AG04450 (cell line): ENCODE data around the gene RFPL1. TPM values are rescaled to one million over a fixed set of nuclear protein-coding genes. Genes with fewer than 3 reads are reported as not detected.

Experiments
- CTCF ChIA-PET: fragments of 300-600, 350-600 bp; formaldehyde crosslinking; extraction: SDS; loops from one replicate; lab custom pipeline; 2022; ENCODE audit warnings: antibody characterized with exemption, inconsistent platforms; lab: Charles Lee
- POLR2A ChIA-PET: fragments of 350-600 bp; formaldehyde crosslinking; extraction: SDS; loops from one replicate; lab custom pipeline; 2021; ENCODE audit warnings: antibody characterized with exemption, inconsistent platforms; lab: Yijun Ruan, JAX
- DNase-seq: peaks from one replicate; pipeline ENCODE4 v3.0.0-alpha.2; 2011; ENCODE audit warnings: low read depth, low spot score
- H3K27ac ChIP-seq: one replicate; pipeline ENCODE4 v1.5.1; 2012; ENCODE audit warnings: low read depth, low read length, control low read depth
- H3K27me3 ChIP-seq: one replicate; pipeline ENCODE4 v1.6.0; 2012; ENCODE audit warnings: low read length; ENCODE audit not compliant: control insufficient read depth, insufficient read depth
- H3K4me3 ChIP-seq: 2 replicates; pipeline ENCODE4 v1.5.1; 2011; ENCODE audit warnings: mild to moderate bottlenecking, low read depth, low read length, control low read depth
- H3K9me3 ChIP-seq: 2 replicates; pipeline ENCODE4 v1.5.1; 2012; ENCODE audit warnings: low read length; ENCODE audit not compliant: control insufficient read depth, insufficient read depth
- polyA plus RNA-seq: library from polyadenylated mRNA; depleted of rRNA; stranded (reverse); fragments of >200 nt; gene quantifications from 2 replicates; pipeline ENCODE4 v1.2.3, GENCODE V29; 2011
- TF ChIP-seq, protein P1 (sequence below): IDR thresholded peaks from 2 replicates; pipeline ENCODE4 v1.5.1; 2011; ENCODE audit warnings: low read depth, low read length, control low read depth, inconsistent platforms

Gene RFPL1
- polyA plus RNA-seq, 1 experiment, result not detected

DNA sequence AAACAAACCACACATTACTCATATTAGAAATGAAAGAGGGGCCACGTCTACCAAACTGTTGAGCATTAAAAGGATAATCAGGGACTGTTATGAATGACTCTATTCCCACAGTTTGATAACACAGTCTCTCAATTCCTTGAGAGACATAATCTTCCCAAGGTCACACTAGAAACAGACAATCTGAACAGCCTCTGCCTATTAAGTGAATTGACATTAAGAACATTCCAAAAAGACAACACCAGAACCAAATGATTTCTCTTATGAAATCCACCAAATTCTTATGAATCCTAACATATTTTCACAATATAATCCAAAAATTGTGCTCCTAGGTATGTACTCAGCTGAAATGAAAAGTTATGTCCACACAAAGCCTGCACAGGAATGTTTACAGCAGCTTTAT lies 4.6 kb downstream of the RFPL1 start:
- CTCF ChIA-PET, result no interaction called here
- Histone ChIP-seq H3K27me3 (peaks cover 10% of the 10 kb centered on the region), H3K4me3 (no peak overlapping the region), H3K27ac (no peak overlapping the region), H3K9me3 (no peaks in the 10 kb centered on the region)
- TF ChIP-seq, protein P1, sequence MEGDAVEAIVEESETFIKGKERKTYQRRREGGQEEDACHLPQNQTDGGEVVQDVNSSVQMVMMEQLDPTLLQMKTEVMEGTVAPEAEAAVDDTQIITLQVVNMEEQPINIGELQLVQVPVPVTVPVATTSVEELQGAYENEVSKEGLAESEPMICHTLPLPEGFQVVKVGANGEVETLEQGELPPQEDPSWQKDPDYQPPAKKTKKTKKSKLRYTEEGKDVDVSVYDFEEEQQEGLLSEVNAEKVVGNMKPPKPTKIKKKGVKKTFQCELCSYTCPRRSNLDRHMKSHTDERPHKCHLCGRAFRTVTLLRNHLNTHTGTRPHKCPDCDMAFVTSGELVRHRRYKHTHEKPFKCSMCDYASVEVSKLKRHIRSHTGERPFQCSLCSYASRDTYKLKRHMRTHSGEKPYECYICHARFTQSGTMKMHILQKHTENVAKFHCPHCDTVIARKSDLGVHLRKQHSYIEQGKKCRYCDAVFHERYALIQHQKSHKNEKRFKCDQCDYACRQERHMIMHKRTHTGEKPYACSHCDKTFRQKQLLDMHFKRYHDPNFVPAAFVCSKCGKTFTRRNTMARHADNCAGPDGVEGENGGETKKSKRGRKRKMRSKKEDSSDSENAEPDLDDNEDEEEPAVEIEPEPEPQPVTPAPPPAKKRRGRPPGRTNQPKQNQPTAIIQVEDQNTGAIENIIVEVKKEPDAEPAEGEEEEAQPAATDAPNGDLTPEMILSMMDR, result no peak
- POLR2A ChIA-PET, result no interaction called here
- DNase-seq, result no peak

DNA sequence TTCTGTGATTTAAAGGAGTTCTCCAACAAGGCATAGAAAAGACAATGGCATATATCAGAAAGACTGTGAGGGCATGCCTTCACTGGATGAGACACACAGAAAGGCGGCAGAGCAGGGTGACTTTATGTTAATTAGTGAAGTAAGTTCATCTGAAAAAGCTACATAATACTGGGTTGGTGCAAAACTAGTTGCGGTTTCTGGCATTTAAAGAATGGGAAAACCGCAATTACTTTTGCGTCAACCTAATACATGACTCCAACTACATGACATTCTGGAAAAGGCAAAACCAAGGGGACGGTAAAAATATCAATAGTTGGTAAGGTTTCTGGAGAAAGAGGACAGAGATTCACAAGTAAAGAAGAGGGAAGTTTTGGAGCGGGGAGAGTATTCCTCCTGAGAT lies 5.1 kb downstream of the RFPL1 start:
- H3K27ac ChIP-seq, result no peak overlapping the region
- H3K4me3 ChIP-seq, result no peak overlapping the region
- H3K9me3 ChIP-seq, result no peaks in the 10 kb centered on the region
- TF ChIP-seq, protein P1, result no peak
- H3K27me3 ChIP-seq, result peaks cover 8% of the 10 kb centered on the region
- DNase-seq, result no peak
- CTCF ChIA-PET, result no interaction called here
- POLR2A ChIA-PET, result no interaction called here

DNA sequence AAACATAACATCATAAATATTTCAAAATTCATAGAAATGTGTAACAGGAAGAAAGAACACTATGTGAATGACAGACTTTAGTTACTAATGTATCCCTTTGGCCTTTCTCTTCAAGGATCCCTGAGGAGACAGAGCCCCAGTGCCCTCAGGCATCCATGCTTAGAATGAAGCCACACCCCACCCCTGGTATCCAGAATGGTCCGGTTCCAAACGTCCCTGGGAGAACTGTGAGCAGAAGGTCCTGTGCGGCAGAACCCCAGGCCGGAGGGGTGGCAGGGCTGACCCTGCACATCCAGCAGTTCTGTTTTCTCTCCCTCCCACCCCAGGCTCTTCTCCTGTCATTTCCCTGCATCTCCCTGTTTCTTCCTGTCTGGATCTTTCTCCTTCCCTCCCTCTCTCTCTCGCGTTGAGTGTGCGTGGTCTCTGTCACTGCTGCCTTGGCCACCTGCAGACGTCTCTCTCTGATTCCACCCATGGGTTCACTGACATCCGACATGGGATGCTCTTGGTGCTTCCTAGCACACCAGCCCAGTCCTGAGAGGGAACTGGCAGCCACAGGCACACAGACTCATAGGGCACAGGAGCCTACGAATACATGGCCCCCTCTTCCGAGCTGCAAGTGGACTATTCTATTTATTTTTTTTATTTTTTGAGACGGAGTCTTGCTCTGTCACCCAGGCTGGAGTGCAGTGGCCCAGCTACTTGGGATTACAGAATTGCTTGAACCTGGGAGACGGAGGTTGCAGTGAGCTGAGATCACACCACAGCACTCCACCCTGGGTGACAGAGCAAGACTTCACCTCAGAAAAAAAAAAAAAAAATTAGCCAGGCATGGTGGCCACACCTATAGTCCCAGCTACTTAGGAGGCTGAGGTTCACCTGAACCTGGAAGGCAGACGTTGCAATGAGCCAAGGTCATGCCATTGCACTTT lies 5.7 kb downstream of the RFPL1 start:
- no peak for DNase-seq
- ChIA-PET CTCF (no interaction called here), POLR2A (no interaction called here)
- no peak overlapping the region for H3K27ac ChIP-seq
- H3K9me3 ChIP-seq, result no peaks in the 10 kb centered on the region
- H3K4me3 ChIP-seq, result no peak overlapping the region
- H3K27me3 ChIP-seq, result peaks cover 7% of the 10 kb centered on the region
- TF ChIP-seq, protein P1, result no peak

DNA sequence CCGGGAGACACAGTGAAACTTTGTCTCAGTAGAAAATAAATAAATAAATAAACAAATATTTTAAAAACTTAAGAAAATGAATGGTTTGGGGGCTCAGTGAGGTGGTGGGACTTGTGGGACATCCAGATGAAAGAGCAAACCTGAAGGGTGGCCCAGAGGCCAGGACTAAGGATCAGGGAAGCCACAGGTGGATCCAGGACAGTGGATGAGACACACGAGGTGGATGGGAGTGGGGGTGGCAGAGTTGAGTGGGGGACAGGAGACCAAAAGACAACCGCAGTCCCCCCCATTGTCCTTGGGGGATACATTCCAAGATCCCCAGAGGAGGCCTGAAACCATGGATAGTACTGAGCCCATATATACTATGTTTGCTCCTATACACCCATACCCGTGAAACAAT lies 7.1 kb downstream of the RFPL1 start:
- POLR2A ChIA-PET, result no interaction called here
- no peaks in the 10 kb centered on the region for H3K9me3 ChIP-seq
- TF ChIP-seq, protein P1, result no peak
- H3K4me3 ChIP-seq, result no peak overlapping the region
- no peak for DNase-seq
- CTCF ChIA-PET, result no interaction called here
- H3K27ac ChIP-seq, result no peak overlapping the region
- peaks cover 7% of the 10 kb centered on the region for H3K27me3 ChIP-seq

DNA sequence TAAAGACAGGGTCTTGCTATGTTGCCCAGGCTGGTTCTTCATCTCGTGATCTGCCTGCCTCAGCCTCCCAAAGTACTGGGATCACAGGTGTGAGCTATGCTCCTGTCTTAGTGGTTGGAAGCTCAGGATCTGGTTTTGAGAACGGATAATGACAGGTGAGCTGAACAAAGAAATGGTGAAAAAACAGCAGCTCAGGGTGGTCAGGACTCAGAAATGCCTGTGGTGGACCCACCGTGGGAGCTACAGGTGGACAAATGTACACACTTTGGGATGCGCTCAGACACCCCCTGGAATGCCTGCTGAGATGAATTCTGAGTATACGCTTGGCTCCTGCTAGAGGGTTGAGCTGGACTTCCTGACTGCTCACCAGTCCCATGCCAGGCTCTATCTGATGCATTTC lies 9.5 kb downstream of the RFPL1 start:
- DNase-seq, result no peak
- TF ChIP-seq, protein P1, result no peak
- no peak overlapping the region for H3K27ac ChIP-seq
- CTCF ChIA-PET, result no interaction called here
- peaks cover 3% of the 10 kb centered on the region for H3K27me3 ChIP-seq
- no peaks in the 10 kb centered on the region for H3K9me3 ChIP-seq
- POLR2A ChIA-PET, result no interaction called here
- H3K4me3 ChIP-seq, result no peak overlapping the region
